Measurements from ENCODE around the gene DNAH10.

Gene DNAH10

GRCh38 chr12:123923038-123923437 lies 160.9 kb downstream of the DNAH10 start:
- Histone ChIP-seq H3K9me3 (ENCODE audit: control insufficient read depth, low read length) (no peaks in the 10 kb centered on the region), H3K4me3 (ENCODE audit: insufficient read depth, low read depth, low read length) (no peak overlapping the region), H3K4me1 (ENCODE audit: control insufficient read depth, insufficient read depth, low read length) (no peaks in the 10 kb centered on the region), H3K27ac (ENCODE audit: insufficient read depth, low read depth, low read length, poor library complexity, severe bottlenecking) (no peak overlapping the region), H3K36me3 (ENCODE audit: control insufficient read depth, insufficient read depth, low read length) (no peaks in the 10 kb centered on the region), H3K27me3 (ENCODE audit: control insufficient read depth, insufficient read depth, low read length, poor library complexity, severe bottlenecking) (no peaks in the 10 kb centered on the region)
- 91 to 95% methylated on average over 2 of the region's 2 CpGs for WGBS, 2 experiments

- Histone ChIP-seq H3K36me3 (ENCODE audit: control insufficient read depth, insufficient read depth, low read length) (no peaks in the 10 kb centered on the region), H3K27ac (ENCODE audit: insufficient read depth, low read depth, low read length, poor library complexity, severe bottlenecking) (no peak overlapping the region), H3K9me3 (ENCODE audit: control insufficient read depth, low read length) (no peaks in the 10 kb centered on the region), H3K4me3 (ENCODE audit: insufficient read depth, low read depth, low read length) (no peak overlapping the region), H3K4me1 (ENCODE audit: control insufficient read depth, insufficient read depth, low read length) (no peaks in the 10 kb centered on the region), H3K27me3 (ENCODE audit: control insufficient read depth, insufficient read depth, low read length, poor library complexity, severe bottlenecking) (no peaks in the 10 kb centered on the region)
- WGBS, 2 experiments = 90 to 94% methylated on average over 7 of the region's 7 CpGs
These were observed 161.8 kb downstream of the DNAH10 start for GRCh38 chr12:123923927-123924326.

- Histone ChIP-seq H3K4me1 (ENCODE audit: control insufficient read depth, insufficient read depth, low read length) (no peaks in the 10 kb centered on the region), H3K36me3 (ENCODE audit: control insufficient read depth, insufficient read depth, low read length) (no peaks in the 10 kb centered on the region)
- WGBS, 2 experiments = 88 to 92% methylated on average over 4 of the region's 4 CpGs
These were observed 162.4 kb downstream of the DNAH10 start for GRCh38 chr12:123924539-123924938.

DNA sequence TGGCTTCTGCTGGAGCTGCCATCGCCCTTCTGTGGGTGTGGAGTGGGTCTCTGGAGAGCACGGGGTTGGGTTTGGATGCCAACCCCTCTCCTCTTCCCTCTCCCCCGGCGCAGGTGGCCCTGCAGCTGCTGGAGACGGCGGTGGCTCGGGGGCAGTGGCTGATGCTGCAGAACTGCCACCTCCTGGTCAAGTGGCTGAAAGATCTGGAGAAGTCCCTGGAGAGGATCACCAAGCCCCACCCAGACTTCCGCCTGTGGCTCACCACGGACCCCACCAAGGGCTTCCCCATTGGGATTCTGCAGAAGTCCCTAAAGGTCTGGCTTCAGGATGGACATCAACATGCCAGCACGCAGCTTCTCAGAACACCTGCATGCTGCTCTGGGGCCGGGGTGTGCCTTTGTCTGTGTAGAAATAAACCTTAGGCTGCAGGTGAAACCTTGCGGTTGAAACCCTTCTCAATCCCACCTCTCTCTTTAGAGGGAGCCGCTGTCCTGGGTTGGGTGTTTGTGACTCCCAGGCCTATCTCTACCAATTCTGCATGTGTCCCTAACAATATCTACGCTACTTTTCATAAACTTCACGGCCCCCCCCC lies 166.3 kb downstream of the DNAH10 start:
- no peak overlapping the region for H3K27ac ChIP-seq (ENCODE audit: insufficient read depth, low read depth, low read length, poor library complexity, severe bottlenecking)
- no peak overlapping the region for H3K4me3 ChIP-seq (ENCODE audit: insufficient read depth, low read depth, low read length)
- no peaks in the 10 kb centered on the region for H3K27me3 ChIP-seq (ENCODE audit: control insufficient read depth, insufficient read depth, low read length, poor library complexity, severe bottlenecking)
- H3K9me3 ChIP-seq (ENCODE audit: control insufficient read depth, low read length) = no peaks in the 10 kb centered on the region
- WGBS, 2 experiments = 86 to 87% methylated on average over 15 of the region's 15 CpGs
- H3K4me1 ChIP-seq (ENCODE audit: control insufficient read depth, insufficient read depth, low read length) = no peaks in the 10 kb centered on the region
- no peaks in the 10 kb centered on the region for H3K36me3 ChIP-seq (ENCODE audit: control insufficient read depth, insufficient read depth, low read length)

More at GRCh38 chr12:123924539-123924938, 162.4 kb downstream of the DNAH10 start:
- no peaks in the 10 kb centered on the region for H3K27me3 ChIP-seq (ENCODE audit: control insufficient read depth, insufficient read depth, low read length, poor library complexity, severe bottlenecking)
- H3K9me3 ChIP-seq (ENCODE audit: control insufficient read depth, low read length) = no peaks in the 10 kb centered on the region
- no peak overlapping the region for H3K4me3 ChIP-seq (ENCODE audit: insufficient read depth, low read depth, low read length)
- no peak overlapping the region for H3K27ac ChIP-seq (ENCODE audit: insufficient read depth, low read depth, low read length, poor library complexity, severe bottlenecking)

GRCh38 chr12:123928897-123929296 lies 166.8 kb downstream of the DNAH10 start:
- Histone ChIP-seq H3K27ac (ENCODE audit: insufficient read depth, low read depth, low read length, poor library complexity, severe bottlenecking) (no peak overlapping the region), H3K9me3 (ENCODE audit: control insufficient read depth, low read length) (no peaks in the 10 kb centered on the region), H3K4me3 (ENCODE audit: insufficient read depth, low read depth, low read length) (no peak overlapping the region), H3K27me3 (ENCODE audit: control insufficient read depth, insufficient read depth, low read length, poor library complexity, severe bottlenecking) (no peaks in the 10 kb centered on the region), H3K36me3 (ENCODE audit: control insufficient read depth, insufficient read depth, low read length) (no peaks in the 10 kb centered on the region), H3K4me1 (ENCODE audit: control insufficient read depth, insufficient read depth, low read length) (no peaks in the 10 kb centered on the region)
- 94 to 95% methylated on average over 4 to 5 of the region's 7 CpGs for WGBS, 2 experiments

GRCh38 chr12:123929946-123930583 lies 168.0 kb downstream of the DNAH10 start:
- 92 to 93% methylated on average over 9 of the region's 9 CpGs for WGBS, 2 experiments
- H3K36me3 ChIP-seq (ENCODE audit: control insufficient read depth, insufficient read depth, low read length) = no peaks in the 10 kb centered on the region
- no peak overlapping the region for H3K4me3 ChIP-seq (ENCODE audit: insufficient read depth, low read depth, low read length)
- H3K9me3 ChIP-seq (ENCODE audit: control insufficient read depth, low read length) = no peaks in the 10 kb centered on the region
- no peaks in the 10 kb centered on the region for H3K27me3 ChIP-seq (ENCODE audit: control insufficient read depth, insufficient read depth, low read length, poor library complexity, severe bottlenecking)
- H3K4me1 ChIP-seq (ENCODE audit: control insufficient read depth, insufficient read depth, low read length) = no peaks in the 10 kb centered on the region
- no peak overlapping the region for H3K27ac ChIP-seq (ENCODE audit: insufficient read depth, low read depth, low read length, poor library complexity, severe bottlenecking)

DNA sequence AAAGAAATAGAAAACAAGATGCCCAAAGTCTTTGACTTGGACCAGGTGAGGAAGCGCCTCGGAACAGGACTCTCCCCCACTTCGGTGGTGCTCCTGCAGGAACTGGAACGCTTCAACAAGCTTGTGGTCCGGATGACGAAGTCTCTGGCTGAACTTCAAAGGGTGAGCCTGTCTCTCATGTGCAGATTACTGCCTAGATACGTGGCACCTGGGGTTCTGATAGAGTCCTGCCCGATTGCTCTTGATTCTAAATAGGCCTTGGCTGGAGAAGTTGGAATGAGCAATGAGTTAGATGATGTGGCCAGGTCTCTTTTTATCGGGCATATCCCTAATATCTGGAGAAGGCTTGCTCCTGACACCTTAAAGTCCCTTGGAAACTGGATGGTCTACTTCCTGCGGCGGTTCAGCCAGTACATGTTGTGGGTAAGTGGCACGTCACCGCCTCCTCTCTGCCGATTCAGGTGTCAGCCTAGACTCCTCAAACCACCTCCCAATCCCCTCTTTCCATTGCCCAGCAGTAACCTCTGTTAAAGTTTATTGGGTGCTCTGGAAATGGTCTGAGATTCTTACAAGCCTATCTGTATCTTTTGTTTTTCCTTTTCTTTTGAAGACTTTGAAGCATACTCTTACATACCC lies 169.7 kb downstream of the DNAH10 start:
- Histone ChIP-seq H3K4me1 (ENCODE audit: control insufficient read depth, insufficient read depth, low read length) (no peaks in the 10 kb centered on the region), H3K36me3 (ENCODE audit: control insufficient read depth, insufficient read depth, low read length) (no peaks in the 10 kb centered on the region), H3K27me3 (ENCODE audit: control insufficient read depth, insufficient read depth, low read length, poor library complexity, severe bottlenecking) (no peaks in the 10 kb centered on the region), H3K9me3 (ENCODE audit: control insufficient read depth, low read length) (no peaks in the 10 kb centered on the region), H3K27ac (ENCODE audit: insufficient read depth, low read depth, low read length, poor library complexity, severe bottlenecking) (no peak overlapping the region), H3K4me3 (ENCODE audit: insufficient read depth, low read depth, low read length) (no peak overlapping the region)
- WGBS, 2 experiments = 89 to 92% methylated on average over 14 of the region's 14 CpGs

GRCh38 chr12:123933214-123933613 lies 171.1 kb downstream of the DNAH10 start:
- H3K27ac ChIP-seq (ENCODE audit: insufficient read depth, low read depth, low read length, poor library complexity, severe bottlenecking) = no peak overlapping the region
- no peaks in the 10 kb centered on the region for H3K9me3 ChIP-seq (ENCODE audit: control insufficient read depth, low read length)
- no peak overlapping the region for H3K4me3 ChIP-seq (ENCODE audit: insufficient read depth, low read depth, low read length)
- H3K36me3 ChIP-seq (ENCODE audit: control insufficient read depth, insufficient read depth, low read length) = no peaks in the 10 kb centered on the region
- H3K4me1 ChIP-seq (ENCODE audit: control insufficient read depth, insufficient read depth, low read length) = no peaks in the 10 kb centered on the region
- no peaks in the 10 kb centered on the region for H3K27me3 ChIP-seq (ENCODE audit: control insufficient read depth, insufficient read depth, low read length, poor library complexity, severe bottlenecking)
- 93 to 96% methylated on average over 14 of the region's 14 CpGs for WGBS, 2 experiments

DNA sequence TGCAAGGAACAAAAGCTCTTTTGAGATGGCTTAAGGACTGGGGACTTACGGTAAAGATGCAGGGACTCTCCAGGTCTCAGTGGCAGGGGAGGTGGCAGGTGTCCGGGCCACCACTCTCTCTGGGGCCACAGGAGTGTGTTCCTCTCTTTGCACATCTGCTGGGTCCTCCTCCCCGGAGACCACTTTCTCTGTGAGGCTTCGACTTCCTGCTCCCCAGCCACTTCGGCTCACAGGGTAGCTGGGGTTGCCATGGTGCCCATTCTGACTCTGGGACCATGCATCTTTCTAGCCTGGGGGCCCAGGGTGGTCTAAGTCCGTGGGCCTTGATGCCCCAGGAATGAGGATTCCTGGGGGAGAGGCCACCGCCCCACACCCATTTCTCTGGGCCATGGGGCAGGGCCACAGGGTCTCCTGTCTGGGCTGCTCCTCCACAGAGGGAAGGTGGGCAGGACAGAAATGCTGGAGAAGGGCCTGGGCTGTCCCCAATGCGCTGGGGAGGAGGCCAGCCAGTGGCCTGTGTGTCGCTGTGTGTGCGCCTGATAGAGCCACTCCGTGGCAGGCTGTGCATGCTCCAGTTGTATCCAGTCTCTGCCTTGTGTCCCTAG lies 172.0 kb downstream of the DNAH10 start:
- H3K27me3 ChIP-seq (ENCODE audit: control insufficient read depth, insufficient read depth, low read length, poor library complexity, severe bottlenecking) = no peaks in the 10 kb centered on the region
- no peak overlapping the region for H3K4me3 ChIP-seq (ENCODE audit: insufficient read depth, low read depth, low read length)
- 89 to 90% methylated on average over 11 of the region's 11 CpGs for WGBS, 2 experiments
- H3K27ac ChIP-seq (ENCODE audit: insufficient read depth, low read depth, low read length, poor library complexity, severe bottlenecking) = no peak overlapping the region
- H3K4me1 ChIP-seq (ENCODE audit: control insufficient read depth, insufficient read depth, low read length) = no peaks in the 10 kb centered on the region
- no peaks in the 10 kb centered on the region for H3K36me3 ChIP-seq (ENCODE audit: control insufficient read depth, insufficient read depth, low read length)
- H3K9me3 ChIP-seq (ENCODE audit: control insufficient read depth, low read length) = no peaks in the 10 kb centered on the region

DNA sequence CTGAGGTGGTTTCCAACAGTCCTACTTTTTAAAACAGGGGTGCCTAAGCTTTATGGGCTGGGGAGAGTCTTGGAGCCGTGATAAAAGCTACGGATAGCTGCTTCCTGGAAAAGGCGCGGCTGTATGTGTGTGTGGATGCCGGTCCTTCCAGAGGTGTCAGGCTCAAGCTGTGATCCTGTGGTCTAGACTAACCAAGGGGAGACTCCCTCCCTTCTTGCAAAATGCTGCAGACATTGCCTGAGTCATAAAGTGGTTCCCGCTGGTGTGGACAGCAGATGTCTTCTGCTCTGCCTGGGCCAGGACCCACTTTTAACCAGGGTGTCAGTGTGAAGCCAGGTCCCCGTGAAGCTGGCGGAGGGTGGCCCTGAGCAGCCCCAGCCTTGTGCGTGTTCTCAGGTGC lies 172.7 kb downstream of the DNAH10 start:
- no peaks in the 10 kb centered on the region for H3K4me1 ChIP-seq (ENCODE audit: control insufficient read depth, insufficient read depth, low read length)
- WGBS, 2 experiments = 90 to 92% methylated on average over 9 of the region's 9 CpGs
- no peak overlapping the region for H3K27ac ChIP-seq (ENCODE audit: insufficient read depth, low read depth, low read length, poor library complexity, severe bottlenecking)
- no peak overlapping the region for H3K4me3 ChIP-seq (ENCODE audit: insufficient read depth, low read depth, low read length)
- H3K9me3 ChIP-seq (ENCODE audit: control insufficient read depth, low read length) = no peaks in the 10 kb centered on the region
- H3K27me3 ChIP-seq (ENCODE audit: control insufficient read depth, insufficient read depth, low read length, poor library complexity, severe bottlenecking) = no peaks in the 10 kb centered on the region
- no peaks in the 10 kb centered on the region for H3K36me3 ChIP-seq (ENCODE audit: control insufficient read depth, insufficient read depth, low read length)
